Stimulated activated CD4-positive, alpha-beta T cell treated with anti-CD3 and anti-CD28 coated beads, Interleukin-1b, Interleukin-23, amount 100 ng/mL, for 48 hours (primary cell): ENCODE results near the gene METTL22.

Experiments
- DNase-seq: peaks from one replicate; pipeline ENCODE4 v3.0.0-alpha.2; 2020

The METTL22 gene

GRCh38 chr16:8669481-8669880 is 48.0 kb downstream of the METTL22 start:
- no peak for DNase-seq

GRCh38 chr16:8670014-8670560 is 48.6 kb downstream of the METTL22 start:
- no peak for DNase-seq

- DNase-seq = no peak
Measured at GRCh38 chr16:8673611-8674412, 52.3 kb downstream of the METTL22 start.

- DNase-seq = peak; percentile 86
Measured at GRCh38 chr16:8674413-8675022, 53.0 kb downstream of the METTL22 start, which contains the start of gene ABAT. Gene ABAT (plus strand): TSS chr16:8674617. CDS start chr16:8735740, 61,123 bp downstream.

- DNase-seq = peak; percentile 59
Measured at GRCh38 chr16:8675183-8676159, 54.0 kb downstream of the METTL22 start.

- no peak for DNase-seq
Measured at GRCh38 chr16:8676160-8676547, 54.7 kb downstream of the METTL22 start.

- DNase-seq = no peak
Measured at GRCh38 chr16:8676737-8677375, 55.4 kb downstream of the METTL22 start.

- no peak for DNase-seq
Measured at GRCh38 chr16:8677481-8677880, 56.0 kb downstream of the METTL22 start.

- DNase-seq = no peak
Measured at GRCh38 chr16:8678068-8678927, 56.8 kb downstream of the METTL22 start.

GRCh38 chr16:8679151-8679550 is 57.7 kb downstream of the METTL22 start:
- DNase-seq = no peak

GRCh38 chr16:8682551-8683259 is 61.2 kb downstream of the METTL22 start:
- no peak for DNase-seq

GRCh38 chr16:8683640-8684039 is 62.1 kb downstream of the METTL22 start:
- DNase-seq = no peak

GRCh38 chr16:8685617-8686016 is 64.1 kb downstream of the METTL22 start:
- DNase-seq = no peak

- DNase-seq = no peak
Measured at GRCh38 chr16:8686031-8686621, 64.6 kb downstream of the METTL22 start.

GRCh38 chr16:8686879-8687278 is 65.4 kb downstream of the METTL22 start:
- no peak for DNase-seq

- no peak for DNase-seq
Measured at GRCh38 chr16:8689686-8690085, 68.2 kb downstream of the METTL22 start.

- DNase-seq = no peak
Measured at GRCh38 chr16:8691728-8692127, 70.2 kb downstream of the METTL22 start.

GRCh38 chr16:8694795-8695728 is 73.6 kb downstream of the METTL22 start:
- no peak for DNase-seq

GRCh38 chr16:8696880-8697279 is 75.4 kb downstream of the METTL22 start:
- no peak for DNase-seq
